Activated naive CD8-positive, alpha-beta T cell treated with anti-CD3 and anti-CD28 coated beads, Interleukin-2, amount 50 U/mL, for 24 hours (primary cell): ENCODE measurements around the gene ARID1B.

Source experiments
- ATAC-seq: fragments of 150-1000 bp; cut with Tn5 transposase; one replicate; pipeline ENCODE4 v1.10.0; 2021
- DNase-seq: peaks from one replicate; pipeline ENCODE4 v3.0.0; 2021
- H3K27ac Mint-ChIP-seq: one replicate; pipeline ENCODE4 v1.8.0; 2021; ENCODE audit warnings: mild to moderate bottlenecking, mixed read lengths
- H3K27me3 Mint-ChIP-seq: one replicate; pipeline ENCODE4 v1.8.0; 2021; ENCODE audit warnings: mixed read lengths
- H3K36me3 Mint-ChIP-seq: one replicate; pipeline ENCODE4 v1.8.0; 2021; ENCODE audit warnings: low read depth, mixed read lengths
- H3K4me1 Mint-ChIP-seq: one replicate; pipeline ENCODE4 v1.8.0; 2021; ENCODE audit warnings: mixed read lengths
- H3K4me3 Mint-ChIP-seq: one replicate; pipeline ENCODE4 v1.8.0; 2021; ENCODE audit warnings: mild to moderate bottlenecking, moderate library complexity, mixed read lengths
- H3K9me3 Mint-ChIP-seq: one replicate; pipeline ENCODE4 v1.8.0; 2021; ENCODE audit warnings: mixed read lengths

Gene ARID1B

GRCh38 chr6:156762547-156762946 lies 14.6 kb upstream of the ARID1B start:
- Mint-ChIP-seq H3K36me3 (no peaks in the 10 kb centered on the region), H3K27me3 (no peaks in the 10 kb centered on the region), H3K4me3 (no peak overlapping the region), H3K9me3 (no peaks in the 10 kb centered on the region), H3K4me1 (peaks cover under 1% of the 10 kb centered on the region), H3K27ac (no peak overlapping the region)
- ATAC-seq, result no peak
- DNase-seq, result no peak

- no peak overlapping the region for H3K27ac Mint-ChIP-seq
- H3K27me3 Mint-ChIP-seq, result no peaks in the 10 kb centered on the region
- H3K4me3 Mint-ChIP-seq, result no peak overlapping the region
- ATAC-seq (no peak), DNase-seq (no peak)
- H3K4me1 Mint-ChIP-seq, result peaks cover 3% of the 10 kb centered on the region
- no peaks in the 10 kb centered on the region for H3K36me3 Mint-ChIP-seq
- no peaks in the 10 kb centered on the region for H3K9me3 Mint-ChIP-seq
Measured at GRCh38 chr6:156765117-156765516, 12.1 kb upstream of the ARID1B start.

GRCh38 chr6:156767603-156768467 lies 9.3 kb upstream of the ARID1B start:
- Mint-ChIP-seq H3K9me3 (no peaks in the 10 kb centered on the region), H3K4me1 (peaks cover 3% of the 10 kb centered on the region), H3K27ac (peak overlapping the region; percentile 20), H3K4me3 (no peak overlapping the region), H3K36me3 (no peaks in the 10 kb centered on the region), H3K27me3 (no peaks in the 10 kb centered on the region)
- ATAC-seq (peak; percentile 40), DNase-seq (no peak)

DNA sequence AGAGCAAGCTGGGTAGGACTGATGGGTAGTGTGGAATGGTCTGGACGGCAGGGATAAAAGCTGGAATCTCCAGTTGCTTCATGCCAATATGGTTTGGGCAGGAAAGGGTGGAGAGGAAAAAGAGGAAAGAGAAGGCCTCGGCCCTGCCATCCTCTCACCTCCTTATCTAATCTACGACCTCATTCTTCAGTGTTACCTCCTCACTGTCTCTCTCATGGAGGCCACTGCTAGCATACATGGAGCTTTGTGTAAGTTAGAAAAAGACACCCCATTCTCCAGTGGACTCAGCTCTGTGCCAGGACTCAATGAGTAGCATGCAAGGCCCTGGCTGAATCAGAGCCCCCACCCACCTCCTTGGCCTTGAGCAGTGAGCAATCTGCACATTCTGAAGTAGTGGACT lies 6.1 kb upstream of the ARID1B start:
- H3K27ac Mint-ChIP-seq, result no peak overlapping the region
- H3K4me1 Mint-ChIP-seq, result peaks cover 23% of the 10 kb centered on the region
- no peaks in the 10 kb centered on the region for H3K9me3 Mint-ChIP-seq
- H3K36me3 Mint-ChIP-seq, result no peaks in the 10 kb centered on the region
- DNase-seq, result no peak
- ATAC-seq, result no peak
- no peaks in the 10 kb centered on the region for H3K27me3 Mint-ChIP-seq
- H3K4me3 Mint-ChIP-seq, result no peak overlapping the region

GRCh38 chr6:156771761-156772160 lies 5.4 kb upstream of the ARID1B start:
- H3K4me1 Mint-ChIP-seq, result peaks cover 29% of the 10 kb centered on the region
- no peaks in the 10 kb centered on the region for H3K27me3 Mint-ChIP-seq
- DNase-seq, result no peak

GRCh38 chr6:156773476-156773875 lies 3.7 kb upstream of the ARID1B start:
- no peak overlapping the region for H3K27ac Mint-ChIP-seq
- H3K27me3 Mint-ChIP-seq, result no peaks in the 10 kb centered on the region
- no peak for DNase-seq
- H3K4me3 Mint-ChIP-seq, result no peak overlapping the region
- H3K9me3 Mint-ChIP-seq, result no peaks in the 10 kb centered on the region
- H3K36me3 Mint-ChIP-seq, result no peaks in the 10 kb centered on the region
- H3K4me1 Mint-ChIP-seq, result peaks cover 26% of the 10 kb centered on the region
- no peak for ATAC-seq

More at GRCh38 chr6:156771761-156772160, 5.4 kb upstream of the ARID1B start:
- no peak for ATAC-seq
- no peak overlapping the region for H3K27ac Mint-ChIP-seq
- no peaks in the 10 kb centered on the region for H3K9me3 Mint-ChIP-seq
- no peaks in the 10 kb centered on the region for H3K36me3 Mint-ChIP-seq
- H3K4me3 Mint-ChIP-seq, result no peak overlapping the region

DNA sequence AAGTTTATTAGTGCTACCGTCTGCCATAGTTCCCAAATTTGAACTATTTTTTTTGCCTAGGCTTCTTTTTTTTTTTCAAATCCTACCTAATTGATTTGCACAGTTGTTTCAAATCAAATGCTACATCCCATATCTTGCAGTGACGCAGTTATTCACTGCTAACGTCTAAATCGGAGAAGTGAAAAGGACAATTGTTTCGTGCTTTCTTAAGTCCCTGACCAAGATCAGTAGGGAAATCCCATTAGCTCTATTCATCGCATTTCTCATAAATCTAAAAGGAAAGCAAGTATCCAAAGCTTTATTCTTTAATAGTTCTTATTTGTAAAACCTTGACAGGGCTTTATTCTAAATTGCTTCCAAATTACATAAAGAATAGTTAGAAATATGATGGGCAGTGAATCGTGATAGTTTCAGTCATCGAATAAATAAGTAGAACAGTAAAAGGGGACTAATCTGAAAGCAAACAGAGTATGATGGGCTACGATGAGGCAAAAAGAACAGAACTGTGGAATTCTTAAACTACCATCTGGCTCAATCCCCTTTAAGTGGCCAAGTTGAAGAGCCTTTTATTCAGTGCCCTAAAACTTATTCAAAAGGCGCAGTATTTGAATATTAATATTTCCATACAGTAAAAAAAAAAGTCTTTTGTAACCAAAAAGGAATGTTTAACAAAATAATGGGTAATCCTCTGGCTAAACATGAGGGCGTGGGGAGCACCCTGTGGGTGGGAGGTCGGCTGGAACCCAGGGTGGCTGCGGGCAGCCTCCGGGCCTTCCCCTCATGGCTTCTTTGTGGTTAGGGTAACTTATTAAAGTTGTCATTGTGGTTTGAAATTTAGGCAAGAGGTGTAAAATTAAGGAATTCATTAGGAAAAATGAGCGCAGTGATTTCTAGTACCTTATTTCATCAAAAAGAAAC lies 3.0 kb upstream of the ARID1B start:
- Mint-ChIP-seq H3K4me1 (peaks cover 26% of the 10 kb centered on the region), H3K27ac (peak overlapping the region; percentile 59), H3K27me3 (no peaks in the 10 kb centered on the region), H3K4me3 (no peak overlapping the region), H3K9me3 (no peaks in the 10 kb centered on the region), H3K36me3 (no peaks in the 10 kb centered on the region)
- DNase-seq (no peak), ATAC-seq (no peak)

GRCh38 chr6:156774863-156775405 lies 2.2 kb upstream of the ARID1B start:
- no peak for ATAC-seq
- no peaks in the 10 kb centered on the region for H3K36me3 Mint-ChIP-seq
- H3K27ac Mint-ChIP-seq, result peak overlapping the region; percentile 59
- no peak for DNase-seq
- peaks cover 26% of the 10 kb centered on the region for H3K4me1 Mint-ChIP-seq
- peak overlapping the region; percentile 29 for H3K4me3 Mint-ChIP-seq
- no peaks in the 10 kb centered on the region for H3K27me3 Mint-ChIP-seq
- no peaks in the 10 kb centered on the region for H3K9me3 Mint-ChIP-seq

DNA sequence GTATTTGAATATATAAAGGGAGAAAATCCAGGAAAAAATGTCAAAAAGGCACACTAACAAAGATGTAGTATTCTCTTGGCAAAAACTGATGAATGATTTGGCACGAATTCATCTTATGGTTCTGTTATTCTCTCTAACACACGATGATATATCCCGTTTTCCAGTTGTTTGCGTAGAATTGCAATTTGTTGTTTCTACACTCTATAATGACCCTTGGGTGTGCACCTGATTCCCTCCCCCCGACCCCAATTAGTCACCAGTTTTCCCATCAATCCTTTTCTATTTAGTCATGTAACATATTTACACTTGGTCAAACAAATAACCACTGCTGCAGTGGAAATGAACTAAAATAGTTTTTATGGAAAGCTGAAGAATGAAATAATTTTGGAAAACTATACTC lies 1.5 kb upstream of the ARID1B start:
- Mint-ChIP-seq H3K27ac (no peak overlapping the region), H3K9me3 (no peaks in the 10 kb centered on the region), H3K4me3 (no peak overlapping the region), H3K27me3 (no peaks in the 10 kb centered on the region), H3K4me1 (peaks cover 32% of the 10 kb centered on the region), H3K36me3 (no peaks in the 10 kb centered on the region)
- no peak for DNase-seq
- ATAC-seq, result no peak

DNA sequence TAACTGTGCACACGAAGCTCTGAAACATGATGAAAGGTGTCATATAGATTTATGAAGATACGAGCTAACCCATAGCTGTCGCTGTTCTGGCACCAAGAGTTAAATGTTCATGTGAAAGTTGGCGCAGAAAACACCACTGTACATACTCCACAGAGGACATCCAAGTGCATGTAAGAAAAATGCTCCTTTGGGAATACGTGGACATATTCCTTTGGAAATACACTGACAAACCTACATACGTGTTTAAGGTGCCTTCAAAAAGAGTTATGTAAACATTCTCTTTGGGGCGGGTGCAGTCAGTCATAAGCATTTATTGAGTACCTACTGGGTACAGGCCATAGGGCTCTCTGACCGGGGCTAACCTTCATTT lies 723 bp upstream of the ARID1B start:
- peak overlapping the region; percentile 90 for H3K27ac Mint-ChIP-seq
- H3K27me3 Mint-ChIP-seq, result no peaks in the 10 kb centered on the region
- no peaks in the 10 kb centered on the region for H3K36me3 Mint-ChIP-seq
- H3K4me1 Mint-ChIP-seq, result peaks cover 39% of the 10 kb centered on the region
- no peak for ATAC-seq
- H3K9me3 Mint-ChIP-seq, result no peaks in the 10 kb centered on the region
- peak overlapping the region; percentile 81 for H3K4me3 Mint-ChIP-seq
- no peak for DNase-seq

DNA sequence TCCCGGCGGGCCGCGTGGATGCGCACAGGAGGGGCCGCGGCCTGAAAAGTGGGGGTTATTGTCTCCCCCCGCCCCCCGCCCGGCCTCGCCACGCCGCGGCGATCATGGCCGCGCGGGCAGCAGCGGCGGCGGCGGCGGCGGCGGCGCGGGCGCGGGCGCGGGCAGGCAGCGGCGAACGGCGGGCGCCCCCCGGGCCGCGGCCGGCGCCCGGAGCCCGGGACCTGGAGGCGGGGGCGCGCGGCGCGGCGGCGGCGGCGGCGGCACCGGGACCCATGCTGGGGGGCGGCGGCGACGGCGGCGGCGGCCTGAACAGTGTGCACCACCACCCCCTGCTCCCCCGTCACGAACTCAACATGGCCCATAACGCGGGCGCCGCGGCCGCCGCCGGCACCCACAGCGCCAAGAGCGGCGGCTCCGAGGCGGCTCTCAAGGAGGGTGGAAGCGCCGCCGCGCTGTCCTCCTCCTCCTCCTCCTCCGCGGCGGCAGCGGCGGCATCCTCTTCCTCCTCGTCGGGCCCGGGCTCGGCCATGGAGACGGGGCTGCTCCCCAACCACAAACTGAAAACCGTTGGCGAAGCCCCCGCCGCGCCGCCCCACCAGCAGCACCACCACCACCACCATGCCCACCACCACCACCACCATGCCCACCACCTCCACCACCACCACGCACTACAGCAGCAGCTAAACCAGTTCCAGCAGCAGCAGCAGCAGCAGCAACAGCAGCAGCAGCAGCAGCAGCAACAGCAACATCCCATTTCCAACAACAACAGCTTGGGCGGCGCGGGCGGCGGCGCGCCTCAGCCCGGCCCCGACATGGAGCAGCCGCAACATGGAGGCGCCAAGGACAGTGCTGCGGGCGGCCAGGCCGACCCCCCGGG lies 637 bp downstream of the ARID1B start:
- H3K4me1 Mint-ChIP-seq, result peaks cover 49% of the 10 kb centered on the region
- DNase-seq, result peak; percentile 61
- peak overlapping the region; percentile 81 for H3K4me3 Mint-ChIP-seq
- H3K9me3 Mint-ChIP-seq, result no peaks in the 10 kb centered on the region
- H3K27me3 Mint-ChIP-seq, result no peaks in the 10 kb centered on the region
- ATAC-seq, result peak; percentile 29
- peak overlapping the region; percentile 96 for H3K27ac Mint-ChIP-seq
- H3K36me3 Mint-ChIP-seq, result no peaks in the 10 kb centered on the region

GRCh38 chr6:156778454-156779205 lies 1.5 kb downstream of the ARID1B start:
- Mint-ChIP-seq H3K27me3 (no peaks in the 10 kb centered on the region), H3K27ac (peak overlapping the region; percentile 68), H3K4me1 (peaks cover 57% of the 10 kb centered on the region), H3K4me3 (peak overlapping the region; percentile 80), H3K9me3 (no peaks in the 10 kb centered on the region), H3K36me3 (peaks cover under 1% of the 10 kb centered on the region)
- peak; percentile 55 for DNase-seq
- ATAC-seq, result no peak
